ENCODE results near the gene TACR1.
A peak's percentile ranks its signal among the peaks of the same experiment; 100 is the strongest.
"Not testable (repeated sequence)": the region's sequence is repeated elsewhere in the genome, so short reads cannot be mapped to it uniquely, and the experiment has no call there.

The TACR1 gene

DNA sequence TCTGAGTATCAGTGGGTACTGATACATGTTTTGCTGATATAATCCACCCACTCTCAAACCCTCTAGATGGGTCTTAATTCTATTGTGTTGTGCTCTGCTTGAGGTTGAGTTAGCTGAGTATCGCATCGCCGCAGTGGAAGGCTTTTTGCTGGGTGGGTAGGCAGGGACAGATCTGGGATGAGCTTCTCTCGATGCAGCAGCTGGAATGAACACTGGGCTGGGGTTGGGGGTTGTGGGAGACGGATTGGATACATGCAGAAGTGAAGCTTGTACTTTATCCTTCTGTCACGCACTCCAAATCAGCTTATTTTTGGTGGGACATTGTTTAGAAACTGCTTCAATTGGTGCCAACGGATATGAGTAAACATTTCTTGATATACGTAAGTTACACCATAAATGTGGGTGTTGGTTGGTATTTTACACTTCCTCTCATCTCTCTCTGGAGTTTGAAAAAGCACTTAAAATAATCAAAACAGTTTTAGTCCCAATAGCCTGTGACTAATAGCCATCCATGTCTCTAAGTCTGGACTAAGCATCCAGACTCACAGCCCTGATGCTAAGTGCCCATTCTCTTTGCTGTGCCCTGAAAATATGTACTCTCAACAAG lies 133.8 kb downstream of the TACR1 start:
- Mint-ChIP-seq H3K27me3 (no peaks in the 10 kb centered on the region), H3K9me3 (no peaks in the 10 kb centered on the region), H3K4me1 (peaks cover 7% of the 10 kb centered on the region), H3K36me3 (ENCODE audit: insufficient read depth) (no peaks in the 10 kb centered on the region), H3K27ac (ENCODE audit: low read depth) (no peak overlapping the region), H3K4me3 (no peak overlapping the region)
- no peak for ATAC-seq (replicated peaks; ENCODE audit: extremely low read depth, poor library complexity, severe bottlenecking)
- DNase-seq (ENCODE audit: low spot score in 2 of 2) = no peak

DNA sequence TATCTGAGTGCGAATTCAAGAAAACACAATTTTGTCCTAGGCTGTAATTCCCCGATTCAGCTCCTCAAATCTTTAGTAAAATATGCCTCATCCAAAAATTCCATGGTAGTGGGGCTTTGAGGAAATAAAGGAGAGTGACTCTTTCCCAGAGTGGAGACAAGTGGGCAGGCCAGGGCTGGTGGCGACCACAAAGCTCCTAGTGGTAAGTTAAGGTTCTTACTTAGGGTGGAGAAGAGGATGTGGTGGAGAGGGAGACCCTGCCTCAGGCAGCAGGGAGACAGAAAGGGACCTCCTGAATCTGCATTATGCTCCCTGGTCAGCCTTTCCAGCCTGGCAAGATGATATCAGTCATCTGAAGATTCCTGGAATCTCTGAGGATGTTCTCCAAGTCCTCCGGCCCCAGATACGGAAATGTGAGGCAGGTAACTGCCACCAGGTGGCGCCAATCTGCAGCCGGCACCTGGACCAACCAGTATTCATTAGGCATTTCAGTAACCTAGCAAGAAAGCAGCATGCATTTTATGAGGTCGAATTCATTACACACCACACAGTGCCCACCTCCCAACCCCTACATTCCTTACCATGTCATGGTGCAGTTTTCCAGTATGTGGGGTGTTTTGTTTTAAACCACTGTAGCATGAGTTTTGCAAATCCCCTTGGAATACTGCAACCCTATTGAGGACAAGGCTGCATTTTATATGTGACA lies 134.5 kb downstream of the TACR1 start:
- DNase-seq (ENCODE audit: low spot score in 2 of 2) (peak in 1 of 2 donors; percentile 22), ATAC-seq (replicated peaks; ENCODE audit: extremely low read depth, poor library complexity, severe bottlenecking) (no peak)
- Mint-ChIP-seq H3K27me3 (no peaks in the 10 kb centered on the region), H3K27ac (ENCODE audit: low read depth) (no peak overlapping the region), H3K9me3 (no peaks in the 10 kb centered on the region), H3K36me3 (ENCODE audit: insufficient read depth) (no peaks in the 10 kb centered on the region), H3K4me3 (no peak overlapping the region), H3K4me1 (peaks cover 7% of the 10 kb centered on the region)

DNA sequence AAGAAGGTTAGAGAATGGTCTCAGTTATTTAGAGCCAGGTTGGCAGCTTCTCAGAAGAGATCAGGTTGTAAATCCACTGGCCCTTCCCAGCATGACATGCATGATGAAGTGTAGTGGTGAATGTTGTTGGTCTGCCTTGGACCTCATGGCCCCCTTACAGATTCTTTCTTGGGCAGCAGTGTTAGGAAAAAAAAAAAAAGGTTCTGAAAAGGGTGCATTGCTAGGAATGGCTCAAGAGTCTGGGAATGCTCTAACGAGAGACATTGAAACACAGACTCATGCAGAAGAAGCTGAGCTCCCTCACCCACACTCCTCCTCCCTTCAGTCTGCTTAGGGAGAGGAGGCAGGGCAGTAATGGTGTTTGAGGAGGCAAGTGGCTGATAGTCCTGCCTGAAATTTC lies 135.4 kb downstream of the TACR1 start:
- Mint-ChIP-seq H3K36me3 (ENCODE audit: insufficient read depth) (no peaks in the 10 kb centered on the region), H3K4me3 (no peak overlapping the region), H3K27me3 (no peaks in the 10 kb centered on the region), H3K4me1 (peaks cover 7% of the 10 kb centered on the region), H3K27ac (ENCODE audit: low read depth) (no peak overlapping the region), H3K9me3 (no peaks in the 10 kb centered on the region)
- ATAC-seq (replicated peaks; ENCODE audit: extremely low read depth, poor library complexity, severe bottlenecking) (no peak), DNase-seq (ENCODE audit: low spot score in 2 of 2) (no peak)

DNA sequence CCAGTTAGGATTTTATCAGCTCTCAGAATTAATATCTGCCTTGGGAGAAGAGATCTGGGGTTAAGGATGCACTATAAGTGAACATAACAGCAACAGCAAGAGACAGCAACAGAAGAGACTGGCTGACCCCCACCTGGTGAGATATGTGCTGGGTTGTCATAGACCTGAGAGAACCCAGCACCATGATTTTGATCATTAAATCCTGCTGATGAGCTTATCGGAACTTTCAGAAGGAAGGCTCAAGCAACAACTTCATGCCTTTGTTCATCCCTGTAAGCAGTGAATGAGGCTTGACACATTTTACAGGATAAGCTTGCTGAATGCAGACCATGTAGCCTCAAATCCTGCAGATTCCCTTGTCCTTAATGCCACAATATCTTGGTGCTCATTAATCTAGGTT lies 140.9 kb downstream of the TACR1 start:
- no peak overlapping the region for H3K27ac Mint-ChIP-seq (ENCODE audit: low read depth)
- H3K9me3 Mint-ChIP-seq = no peaks in the 10 kb centered on the region
- no peaks in the 10 kb centered on the region for H3K27me3 Mint-ChIP-seq
- DNase-seq (ENCODE audit: low spot score in 2 of 2) (no peak), ATAC-seq (replicated peaks; ENCODE audit: extremely low read depth, poor library complexity, severe bottlenecking) (no peak)
- no peaks in the 10 kb centered on the region for H3K4me1 Mint-ChIP-seq
- no peaks in the 10 kb centered on the region for H3K36me3 Mint-ChIP-seq (ENCODE audit: insufficient read depth)
- H3K4me3 Mint-ChIP-seq = no peak overlapping the region

DNA sequence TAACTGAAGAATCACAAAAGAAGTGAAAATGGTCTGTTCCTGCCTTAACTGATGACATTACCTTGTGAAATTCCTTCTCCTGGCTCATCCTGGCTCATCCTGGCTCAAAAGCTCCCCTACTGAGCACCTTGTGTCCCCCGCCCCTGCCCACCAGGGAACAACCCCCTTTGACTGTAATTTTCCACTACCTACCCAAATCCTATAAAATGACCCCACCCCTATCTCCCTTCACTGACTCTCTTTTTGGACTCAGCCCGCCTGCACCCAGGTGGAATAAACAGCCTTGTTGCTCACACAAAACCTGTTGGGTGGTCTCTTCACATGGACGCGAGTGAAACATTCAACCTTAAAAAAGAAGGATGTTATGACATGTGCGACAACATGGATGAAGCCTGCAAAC lies 142.2 kb downstream of the TACR1 start:
- H3K27me3 Mint-ChIP-seq; H3K4me1 Mint-ChIP-seq; H3K4me3 Mint-ChIP-seq; H3K9me3 Mint-ChIP-seq; H3K36me3 Mint-ChIP-seq (ENCODE audit: insufficient read depth); ATAC-seq (replicated peaks; ENCODE audit: extremely low read depth, poor library complexity, severe bottlenecking); H3K27ac Mint-ChIP-seq (ENCODE audit: low read depth); DNase-seq (ENCODE audit: low spot score in 2 of 2): not testable (repeated sequence)

DNA sequence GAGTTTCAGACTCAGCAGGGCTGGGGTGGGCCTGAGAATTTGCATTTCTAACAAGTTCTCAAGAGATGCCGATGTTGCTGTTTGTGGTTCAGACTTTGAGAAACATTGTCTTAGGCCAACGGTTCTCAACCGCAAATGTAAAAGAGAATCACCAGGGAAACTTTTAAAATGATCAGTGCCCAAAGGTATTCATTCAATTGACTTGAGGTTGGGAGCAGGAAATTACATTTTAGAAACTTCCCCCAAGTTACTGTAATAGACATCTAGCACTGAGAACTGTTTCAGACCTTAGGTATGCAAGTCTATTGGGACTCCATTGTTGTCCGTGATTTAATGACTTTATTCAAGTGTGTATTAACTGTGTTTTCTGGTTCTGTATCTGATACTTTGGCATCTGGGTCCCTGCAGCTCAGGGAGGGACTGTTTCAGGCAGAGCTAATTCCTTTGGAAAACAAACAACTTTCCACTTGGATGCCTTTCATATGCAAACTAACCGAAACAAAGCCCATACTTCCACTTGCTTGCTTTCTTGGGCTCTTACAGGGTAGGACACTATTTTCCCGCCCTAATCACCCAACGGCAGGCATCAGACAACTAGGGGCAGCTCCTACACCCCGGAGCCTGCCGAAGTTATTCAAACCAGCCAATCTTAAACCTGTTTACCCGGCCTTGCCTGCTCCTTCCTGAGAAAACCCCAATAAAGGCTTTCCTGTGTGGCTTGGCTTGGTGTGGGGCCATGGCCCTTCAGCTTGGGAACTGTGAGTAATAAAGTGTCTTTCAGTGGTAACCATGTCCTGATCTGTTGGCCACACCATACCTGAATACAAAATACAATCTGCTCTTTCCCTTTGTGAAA lies 143.3 kb downstream of the TACR1 start:
- Mint-ChIP-seq H3K27me3 (no peaks in the 10 kb centered on the region), H3K9me3 (no peaks in the 10 kb centered on the region), H3K4me1 (no peaks in the 10 kb centered on the region), H3K27ac (ENCODE audit: low read depth) (no peak overlapping the region), H3K36me3 (ENCODE audit: insufficient read depth) (no peaks in the 10 kb centered on the region), H3K4me3 (no peak overlapping the region)
- ATAC-seq (replicated peaks; ENCODE audit: extremely low read depth, poor library complexity, severe bottlenecking) = no peak
- DNase-seq (ENCODE audit: low spot score in 2 of 2) = no peak

DNA sequence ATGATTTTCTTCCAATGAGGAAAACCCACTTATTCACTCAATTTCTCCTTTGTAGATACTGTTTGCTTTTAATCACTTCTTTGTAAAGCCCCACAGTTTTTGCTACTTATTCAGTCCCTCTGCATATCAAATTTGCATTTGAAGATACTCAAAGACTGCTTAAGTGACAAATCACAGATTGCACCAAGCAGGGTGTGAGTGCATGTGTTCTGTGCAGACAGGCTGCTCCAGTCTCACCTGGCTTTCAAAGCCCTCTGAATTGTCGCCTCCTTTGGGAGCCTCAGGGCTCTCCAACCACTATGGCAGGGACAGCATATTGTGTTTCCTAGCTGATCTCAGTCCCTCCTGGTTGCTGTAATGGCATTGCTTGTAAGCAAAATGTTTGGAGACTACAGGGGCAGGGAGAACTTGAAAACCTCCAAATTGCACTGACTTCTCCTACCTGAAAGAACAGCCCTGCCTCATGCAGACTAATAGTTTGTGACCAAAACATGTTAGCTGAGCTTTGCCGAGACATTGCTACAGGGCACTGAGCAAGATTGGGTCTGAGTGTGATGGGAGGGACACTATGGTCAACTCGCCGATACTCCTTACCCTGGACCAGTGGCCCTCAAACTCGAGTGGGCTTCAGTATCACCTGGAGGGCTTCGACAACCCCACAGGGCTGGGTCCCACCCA lies 144.0 kb downstream of the TACR1 start:
- ATAC-seq (replicated peaks; ENCODE audit: extremely low read depth, poor library complexity, severe bottlenecking) (no peak), DNase-seq (ENCODE audit: low spot score in 2 of 2) (no peak)
- H3K9me3 Mint-ChIP-seq = no peaks in the 10 kb centered on the region
- H3K36me3 Mint-ChIP-seq (ENCODE audit: insufficient read depth) = no peaks in the 10 kb centered on the region
- H3K4me3 Mint-ChIP-seq = no peak overlapping the region
- H3K4me1 Mint-ChIP-seq = no peaks in the 10 kb centered on the region
- no peaks in the 10 kb centered on the region for H3K27me3 Mint-ChIP-seq
- no peak overlapping the region for H3K27ac Mint-ChIP-seq (ENCODE audit: low read depth)

DNA sequence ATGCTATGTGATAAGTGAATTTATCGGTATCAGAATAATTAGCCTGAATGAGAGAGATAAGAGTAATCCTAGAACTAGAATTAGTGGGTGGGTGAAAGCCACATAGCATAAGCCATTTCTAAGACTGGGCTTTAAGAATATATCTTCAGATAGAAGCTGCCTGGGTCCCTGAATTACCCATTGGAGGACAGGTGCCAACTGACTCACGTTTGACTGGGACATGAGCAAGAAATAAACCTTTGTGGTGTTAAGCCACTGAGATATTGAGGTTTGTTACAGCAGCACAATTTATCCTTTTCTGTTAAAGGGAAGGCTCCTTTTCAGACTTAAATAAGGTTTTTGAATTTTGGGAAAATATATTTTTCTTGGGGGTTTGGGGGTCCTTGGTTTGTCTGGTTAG lies 145.0 kb downstream of the TACR1 start:
- Mint-ChIP-seq H3K9me3 (no peaks in the 10 kb centered on the region), H3K4me3 (no peak overlapping the region), H3K27me3 (no peaks in the 10 kb centered on the region), H3K36me3 (ENCODE audit: insufficient read depth) (no peaks in the 10 kb centered on the region), H3K4me1 (no peaks in the 10 kb centered on the region), H3K27ac (ENCODE audit: low read depth) (no peak overlapping the region)
- DNase-seq (ENCODE audit: low spot score in 2 of 2) = no peak
- no peak for ATAC-seq (replicated peaks; ENCODE audit: extremely low read depth, poor library complexity, severe bottlenecking)

DNA sequence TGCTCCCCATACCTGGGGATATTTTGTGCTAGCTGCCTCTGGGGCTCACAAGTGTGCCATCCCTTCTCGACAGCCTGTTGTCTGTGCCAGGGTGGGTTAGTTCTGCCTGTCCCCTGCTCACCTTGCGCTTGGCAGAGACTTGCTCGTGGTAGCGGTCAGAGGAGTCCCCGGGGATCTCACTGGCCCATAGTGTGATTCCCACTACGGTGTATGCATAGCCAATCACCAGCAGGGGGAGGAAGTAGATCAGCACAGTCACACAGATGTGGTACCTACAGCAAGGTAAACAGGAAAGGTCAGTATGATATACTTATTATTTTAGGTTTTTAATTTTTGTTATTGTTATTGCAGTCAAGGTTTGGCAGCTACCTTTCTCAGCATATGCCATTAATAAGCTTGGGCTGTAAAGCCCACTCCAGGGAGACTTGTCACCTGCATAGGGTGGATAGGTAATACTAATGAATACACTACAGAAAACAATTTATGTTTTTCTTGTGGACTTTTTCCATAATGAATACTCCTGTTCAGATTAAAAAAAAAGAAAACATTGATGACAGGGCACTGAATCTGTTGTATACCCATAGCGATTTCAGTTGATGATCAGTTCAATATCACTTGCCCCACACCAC lies 145.7 kb downstream of the TACR1 start:
- DNase-seq (ENCODE audit: low spot score in 2 of 2) = no peak
- no peaks in the 10 kb centered on the region for H3K4me1 Mint-ChIP-seq
- no peak overlapping the region for H3K4me3 Mint-ChIP-seq
- no peak for ATAC-seq (replicated peaks; ENCODE audit: extremely low read depth, poor library complexity, severe bottlenecking)
- no peaks in the 10 kb centered on the region for H3K9me3 Mint-ChIP-seq
- no peaks in the 10 kb centered on the region for H3K27me3 Mint-ChIP-seq
- no peaks in the 10 kb centered on the region for H3K36me3 Mint-ChIP-seq (ENCODE audit: insufficient read depth)
- H3K27ac Mint-ChIP-seq (ENCODE audit: low read depth) = no peak overlapping the region

DNA sequence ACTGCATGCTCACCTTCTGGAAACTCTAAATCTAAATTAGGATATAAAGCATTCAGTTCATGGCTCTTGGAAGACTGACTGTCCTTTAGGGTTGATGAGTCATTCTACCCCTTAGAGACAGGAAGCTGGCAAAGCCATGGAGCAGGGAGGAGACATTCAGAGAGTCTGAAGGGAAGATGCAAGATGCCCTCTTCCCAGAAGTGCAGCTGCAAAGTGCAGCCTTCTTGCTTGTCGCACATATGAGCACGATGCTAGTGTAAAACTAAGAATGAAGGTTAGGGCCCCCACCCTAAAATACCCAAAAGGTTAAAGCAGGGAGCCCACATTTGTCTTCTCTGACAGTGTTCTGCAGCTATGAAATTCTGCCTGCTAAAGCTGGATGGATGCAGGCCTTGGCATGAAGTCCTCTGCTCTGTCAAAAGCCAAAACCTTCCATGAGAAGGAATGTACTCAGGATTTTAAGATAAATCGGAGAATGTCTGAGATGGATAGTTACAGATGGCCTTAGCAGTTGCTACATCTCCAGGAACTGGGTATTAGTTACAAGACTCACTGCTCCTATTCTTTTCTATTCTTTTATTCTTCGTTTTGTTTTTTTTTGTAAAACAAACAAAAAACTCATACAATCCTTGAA lies 151.2 kb downstream of the TACR1 start:
- Mint-ChIP-seq H3K4me3 (no peak overlapping the region), H3K27ac (ENCODE audit: low read depth) (no peak overlapping the region), H3K4me1 (no peaks in the 10 kb centered on the region), H3K36me3 (ENCODE audit: insufficient read depth) (no peaks in the 10 kb centered on the region), H3K27me3 (no peaks in the 10 kb centered on the region), H3K9me3 (no peaks in the 10 kb centered on the region)
- DNase-seq (ENCODE audit: low spot score in 2 of 2) (no peak), ATAC-seq (replicated peaks; ENCODE audit: extremely low read depth, poor library complexity, severe bottlenecking) (no peak)

DNA sequence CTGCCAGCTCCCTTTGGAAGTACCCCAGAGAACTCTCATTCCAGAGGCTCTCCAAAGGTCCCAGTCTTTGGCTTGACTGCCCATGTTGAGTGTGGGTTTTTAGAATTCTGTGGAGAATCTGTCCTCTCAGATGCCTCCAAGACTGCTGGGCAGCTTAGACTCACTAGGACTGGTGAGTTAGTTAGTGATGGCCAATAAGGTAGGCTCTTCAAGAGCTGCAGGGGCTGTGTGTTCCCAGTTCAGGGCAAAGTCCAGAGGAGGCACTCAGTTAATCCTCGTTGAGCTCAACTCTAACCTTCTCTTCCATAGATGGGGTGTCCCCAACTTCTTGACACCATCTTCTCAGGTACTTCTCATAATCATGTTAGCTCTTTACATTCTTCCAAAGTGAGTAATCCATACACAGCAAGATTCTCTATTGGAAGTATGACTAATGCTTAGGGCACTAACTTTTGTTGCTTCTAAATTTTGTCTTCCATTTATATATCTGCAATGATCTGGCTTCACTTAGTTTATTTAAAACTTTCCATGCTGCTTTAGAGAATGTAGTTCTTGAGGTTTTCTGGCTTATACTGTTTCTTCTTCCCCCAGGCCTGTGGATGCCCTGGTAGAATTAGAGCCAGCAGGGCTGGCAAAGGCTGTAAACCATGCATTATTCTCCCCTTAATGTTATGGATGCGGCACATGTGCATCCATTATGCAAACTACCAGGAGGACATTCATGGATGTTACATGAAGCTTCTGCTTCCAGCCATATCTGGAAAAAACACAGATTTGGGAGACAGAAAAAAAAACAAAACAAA lies 151.9 kb downstream of the TACR1 start:
- ATAC-seq (replicated peaks; ENCODE audit: extremely low read depth, poor library complexity, severe bottlenecking) (no peak), DNase-seq (ENCODE audit: low spot score in 2 of 2) (no peak)
- H3K27me3 Mint-ChIP-seq = no peaks in the 10 kb centered on the region
- H3K27ac Mint-ChIP-seq (ENCODE audit: low read depth) = no peak overlapping the region
- no peaks in the 10 kb centered on the region for H3K4me1 Mint-ChIP-seq
- no peaks in the 10 kb centered on the region for H3K9me3 Mint-ChIP-seq
- no peaks in the 10 kb centered on the region for H3K36me3 Mint-ChIP-seq (ENCODE audit: insufficient read depth)
- no peak overlapping the region for H3K4me3 Mint-ChIP-seq
